ENCODE data around the gene GASK1B. TPM values are rescaled to one million over a fixed set of nuclear protein-coding genes. Genes with fewer than 3 reads are reported as not detected.

The GASK1B gene
- total and polyA plus RNA-seq, 2 of the 13 experiments (the other 11 are each of a cell fraction or from before 2014, with no cell fraction given), result 29.1 to 40.4 TPM

- TF ChIP-seq ZBTB40 (IDR thresholded peaks at IDR 0.05) (no peak), ZBTB40 (CRISPR knock-in tag; IDR thresholded peaks at IDR 0.05) (no peak), ZFYVE20 (CRISPR knock-in tag; IDR thresholded peaks at IDR 0.05; ENCODE audit: borderline replicate concordance, low read depth) (no peak), PCBP2 (optimal IDR thresholded peaks at IDR 0.05; ENCODE audit: low read depth, low read length, poor library complexity, severe bottlenecking) (no peak), ZNF672 (CRISPR knock-in tag; IDR thresholded peaks at IDR 0.05) (no peak), DZIP1 (CRISPR knock-in tag; IDR thresholded peaks at IDR 0.05) (no peak), BHLHE40 (IDR thresholded peaks at IDR 0.05; ENCODE audit: low read length) (no peak), STAG1 (CRISPR knock-in tag; IDR thresholded peaks at IDR 0.05) (peak; percentile 50), TAF15 (IDR thresholded peaks at IDR 0.05; ENCODE audit: low read depth, low read length, poor library complexity, severe bottlenecking) (no peak), ZNF383 (CRISPR knock-in tag; IDR thresholded peaks at IDR 0.05; ENCODE audit: borderline replicate concordance) (no peak), HOXA3 (CRISPR knock-in tag; IDR thresholded peaks at IDR 0.05) (no peak), ZNF766 (CRISPR knock-in tag; IDR thresholded peaks at IDR 0.05; ENCODE audit: borderline replicate concordance) (no peak), GLMP (CRISPR knock-in tag; IDR thresholded peaks at IDR 0.05; ENCODE audit: borderline replicate concordance) (no peak), SIN3A (IDR thresholded peaks at IDR 0.05; ENCODE audit: borderline replicate concordance, low read depth, low read length) (no peak), ZNF33B (CRISPR knock-in tag; IDR thresholded peaks at IDR 0.05) (no peak)
Measured at GRCh38 chr4:158193171-158193749, 20.4 kb upstream of the GASK1B start (continued).
